ENCODE data around the gene LGALS7B.

The LGALS7B gene

DNA sequence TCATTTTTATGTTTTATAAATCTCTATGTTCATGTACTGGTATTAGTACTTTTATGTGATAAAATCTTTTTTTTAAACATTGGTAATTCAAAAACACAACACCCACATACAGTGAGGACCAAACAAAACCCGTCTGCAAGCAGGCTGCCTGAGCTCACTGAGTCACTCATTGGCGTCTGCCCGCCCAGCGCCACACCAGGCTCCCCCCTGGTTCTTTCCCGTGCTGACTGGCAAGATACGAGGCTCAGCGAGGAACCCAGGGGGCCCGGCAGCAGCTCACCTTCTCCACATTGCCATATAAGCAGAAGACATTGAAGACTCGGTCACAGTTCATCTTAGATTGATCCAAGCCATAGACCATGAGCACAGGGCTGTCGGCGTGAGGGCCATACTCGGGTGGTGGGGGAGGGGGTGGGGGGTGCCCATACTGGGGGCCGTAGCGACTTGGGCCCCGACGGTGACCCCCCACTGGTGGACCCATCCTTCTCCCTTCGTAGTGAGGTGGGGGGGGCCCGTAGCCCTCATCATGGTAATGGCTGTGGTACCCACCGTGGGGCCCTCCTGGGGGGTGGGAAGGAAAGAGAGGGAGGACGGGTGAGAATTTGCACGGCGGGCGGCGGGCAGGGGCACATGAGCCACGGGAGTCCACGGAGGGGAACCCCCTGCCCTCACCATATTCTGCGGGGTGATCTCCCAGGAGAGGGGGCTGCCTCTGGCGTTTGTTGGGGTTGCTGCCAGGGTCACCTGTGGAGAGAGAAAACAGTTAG is 51.0 kb downstream of the LGALS7B start:
- TF ChIP-seq, protein P1, sequence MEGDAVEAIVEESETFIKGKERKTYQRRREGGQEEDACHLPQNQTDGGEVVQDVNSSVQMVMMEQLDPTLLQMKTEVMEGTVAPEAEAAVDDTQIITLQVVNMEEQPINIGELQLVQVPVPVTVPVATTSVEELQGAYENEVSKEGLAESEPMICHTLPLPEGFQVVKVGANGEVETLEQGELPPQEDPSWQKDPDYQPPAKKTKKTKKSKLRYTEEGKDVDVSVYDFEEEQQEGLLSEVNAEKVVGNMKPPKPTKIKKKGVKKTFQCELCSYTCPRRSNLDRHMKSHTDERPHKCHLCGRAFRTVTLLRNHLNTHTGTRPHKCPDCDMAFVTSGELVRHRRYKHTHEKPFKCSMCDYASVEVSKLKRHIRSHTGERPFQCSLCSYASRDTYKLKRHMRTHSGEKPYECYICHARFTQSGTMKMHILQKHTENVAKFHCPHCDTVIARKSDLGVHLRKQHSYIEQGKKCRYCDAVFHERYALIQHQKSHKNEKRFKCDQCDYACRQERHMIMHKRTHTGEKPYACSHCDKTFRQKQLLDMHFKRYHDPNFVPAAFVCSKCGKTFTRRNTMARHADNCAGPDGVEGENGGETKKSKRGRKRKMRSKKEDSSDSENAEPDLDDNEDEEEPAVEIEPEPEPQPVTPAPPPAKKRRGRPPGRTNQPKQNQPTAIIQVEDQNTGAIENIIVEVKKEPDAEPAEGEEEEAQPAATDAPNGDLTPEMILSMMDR (IDR thresholded peaks at IDR 0.05) = no peak

DNA sequence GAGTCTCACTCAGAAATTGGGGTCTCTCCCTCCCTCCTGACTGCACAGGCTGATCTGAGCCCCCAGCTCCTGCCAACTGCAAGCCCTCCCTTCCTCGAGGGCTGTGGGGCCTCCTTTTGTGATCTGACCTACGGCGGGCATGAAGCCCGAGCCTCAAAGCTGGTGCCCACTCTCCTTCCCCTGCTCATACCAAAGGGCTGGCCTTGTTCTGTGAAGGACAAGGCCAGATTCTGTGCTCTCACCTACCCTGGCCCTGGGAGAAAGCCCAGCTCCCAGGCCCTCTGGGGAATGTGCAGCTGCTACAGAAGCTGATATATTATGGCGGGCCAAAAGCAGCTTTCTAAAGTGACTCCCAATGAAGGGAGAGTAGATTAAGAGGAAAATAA is 51.6 kb downstream of the LGALS7B start:
- TF ChIP-seq, protein P1 (IDR thresholded peaks at IDR 0.05) = no peak
